K562 (cell line): ENCODE data around the gene PILRA. TPM values are rescaled to one million over a fixed set of nuclear protein-coding genes. Genes with fewer than 3 reads are reported as not detected.
A peak's percentile ranks its signal among the peaks of the same experiment; 100 is the strongest.

Experiments
- CREB1 ChIP-seq, 2 experiments: sonication (generic) in 1 of 2; formaldehyde crosslinking in 1 of 2; IDR thresholded peaks; 2 replicates each; pipeline versions ENCODE4 v1.6.1 to v1.8.0; 2012 to 2022; ENCODE audit warnings: inconsistent platforms in 1 of 2, mild to moderate bottlenecking in 1 of 2, missing genetic modification reagents in 1 of 2, moderate library complexity in 1 of 2
- ETS2 ChIP-seq: IDR thresholded peaks from 2 replicates; pipeline ENCODE4 v1.6.1; 2016; ENCODE audit warnings: borderline replicate concordance, missing genetic modification characterization, mild to moderate bottlenecking, moderate library complexity, missing compliant biosample characterization; ENCODE audit not compliant: poor library complexity, severe bottlenecking
- FOXK1 ChIP-seq: sonication (generic); formaldehyde crosslinking; IDR thresholded peaks from 2 replicates; pipeline ENCODE4 v1.8.0; 2022; ENCODE audit warnings: missing genetic modification reagents, mild to moderate bottlenecking, borderline replicate concordance
- NFATC3 ChIP-seq: fragments of 450-650 bp; IDR thresholded peaks from 2 replicates; pipeline ENCODE4 v1.6.1; 2017; ENCODE audit warnings: mild to moderate bottlenecking
- RREB1 ChIP-seq: fragments of 250-450 bp; sonication (Bioruptor Pico); IDR thresholded peaks from 2 replicates; pipeline ENCODE4 v1.4.0; 2020
- TFAP4 ChIP-seq: sonication (generic); formaldehyde crosslinking; IDR thresholded peaks from 2 replicates; pipeline ENCODE4 v1.8.0; 2022; ENCODE audit warnings: missing genetic modification reagents, mild to moderate bottlenecking, moderate library complexity, borderline replicate concordance
- ZBTB26 ChIP-seq: fragments of 450-650 bp; formaldehyde crosslinking; IDR thresholded peaks from 2 replicates; pipeline ENCODE4 v1.4.0; 2022; ENCODE audit warnings: missing genetic modification characterization
- ZEB2 ChIP-seq: fragments of 450-650 bp; IDR thresholded peaks from 2 replicates; pipeline ENCODE4 v1.6.1; 2016
- ZNF655 ChIP-seq: fragments of 250-450 bp; sonication (Bioruptor Pico); IDR thresholded peaks from 2 replicates; pipeline ENCODE4 v1.5.0; 2021
- polyA plus RNA-seq, 8 experiments: library from polyadenylated mRNA; depleted of rRNA in 4 of 8; stranded (reverse) in 5 of 8; unstranded in 3 of 8; fragments of >200 nt; fragmentation: Nextera tagmentation in 2 of 8; fragmentation: Illumina TruSeq in 1 of 8; extraction: Ambion mirVana in 2 of 8; extraction: Trizol in 1 of 8; gene quantifications; 2 replicates each; pipeline versions ENCODE4 v1.2.1 to v1.2.3, GENCODE V29; 2011 to 2014; ENCODE audit warnings: inconsistent platforms in 1 of 8, missing spikeins in 1 of 8
- total RNA-seq, 7 experiments: library from RNA; depleted of rRNA in 6 of 7; stranded (reverse); fragments of >200 nt in 6 of 7; fragmentation: Illumina TruSeq in 2 of 7; extraction: Trizol in 2 of 7; gene quantifications; 2 replicates each; pipeline versions ENCODE4 v1.2.1 to v1.2.3, GENCODE V29; 2011 to 2021; ENCODE audit warnings: low replicate concordance in 1 of 7
- TF ChIP-seq, protein P1 (sequence below), 2 experiments: IDR thresholded peaks in 1 of 2; conservative IDR thresholded peaks in 1 of 2; 2 replicates each; pipeline ENCODE4 v1.6.1; 2016; ENCODE audit warnings: low read depth in 2 of 2, mild to moderate bottlenecking in 1 of 2, missing compliant biosample characterization in 1 of 2, missing genetic modification characterization in 1 of 2, moderate library complexity in 1 of 2

Gene PILRA
- total and polyA plus RNA-seq, 9 of the 15 experiments (the other 6 are each of a cell fraction or from before 2014, with no cell fraction given): 0.13 to 1.8 (median 0.62) TPM

DNA sequence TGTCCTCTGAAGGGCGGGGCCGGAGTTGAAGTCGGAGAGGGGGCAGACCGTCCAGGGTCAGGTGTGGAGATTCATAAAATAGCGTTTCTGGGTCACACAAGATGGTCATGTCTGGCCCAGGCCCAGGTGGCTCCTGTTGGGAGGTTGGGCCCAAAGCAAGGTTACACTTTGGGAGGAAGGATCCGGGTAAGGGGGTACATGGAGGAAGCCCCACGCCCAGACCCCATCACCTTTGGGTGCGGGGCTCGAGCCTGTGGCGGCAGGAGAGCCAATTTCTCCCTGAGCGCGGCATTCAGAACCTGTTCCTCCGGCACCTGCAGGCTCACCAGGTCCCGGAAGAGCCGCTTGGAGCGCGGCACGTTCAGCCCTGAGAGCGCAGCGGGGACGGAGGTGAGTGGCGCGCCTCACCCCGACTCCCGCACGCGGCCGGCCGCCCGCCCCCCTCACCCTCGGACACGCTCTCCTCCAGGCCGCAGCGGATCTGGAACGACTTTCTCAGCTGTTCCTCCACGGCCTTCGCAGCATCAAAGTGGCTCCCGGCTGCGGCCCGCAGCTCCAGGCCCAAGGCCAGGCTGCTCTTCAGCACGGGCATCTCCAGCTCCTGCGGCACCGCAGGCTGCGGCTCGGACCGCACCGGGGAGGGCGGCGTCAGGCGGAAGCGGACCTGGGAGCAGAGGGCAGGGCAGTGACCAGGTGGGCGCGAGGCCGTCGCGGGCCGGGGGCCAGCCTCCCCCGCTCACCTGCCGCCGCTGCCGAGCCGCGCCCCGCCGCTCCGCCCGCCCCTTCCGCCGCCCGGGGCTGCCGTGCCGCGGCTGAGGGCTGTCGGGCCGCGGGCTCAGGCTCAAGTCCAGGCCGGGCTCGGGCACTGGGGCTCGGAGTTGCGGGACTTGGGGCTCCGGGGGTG, 62.4 kb downstream of the PILRA start (continued):
- TF ChIP-seq FOXK1: no peak
- TF ChIP-seq CREB1 (IDR thresholded peaks at IDR 0.05): 0 out of 2 replicates have a peak, but pooled peaks have one; percentile 48
- no peak for TF ChIP-seq CREB1 (CRISPR knock-in tag; IDR thresholded peaks at IDR 0.05)
- TF ChIP-seq RREB1 (CRISPR knock-in tag): peak; percentile 71; the same call in 1 of the 2 replicates
- TF ChIP-seq ZBTB26 (CRISPR knock-in tag): no peak
- TF ChIP-seq, protein P1, sequence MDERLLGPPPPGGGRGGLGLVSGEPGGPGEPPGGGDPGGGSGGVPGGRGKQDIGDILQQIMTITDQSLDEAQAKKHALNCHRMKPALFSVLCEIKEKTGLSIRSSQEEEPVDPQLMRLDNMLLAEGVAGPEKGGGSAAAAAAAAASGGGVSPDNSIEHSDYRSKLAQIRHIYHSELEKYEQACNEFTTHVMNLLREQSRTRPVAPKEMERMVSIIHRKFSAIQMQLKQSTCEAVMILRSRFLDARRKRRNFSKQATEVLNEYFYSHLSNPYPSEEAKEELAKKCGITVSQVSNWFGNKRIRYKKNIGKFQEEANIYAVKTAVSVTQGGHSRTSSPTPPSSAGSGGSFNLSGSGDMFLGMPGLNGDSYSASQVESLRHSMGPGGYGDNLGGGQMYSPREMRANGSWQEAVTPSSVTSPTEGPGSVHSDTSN (CRISPR knock-in tag; IDR thresholded peaks at IDR 0.05; ENCODE audit: low read depth): no peak
- TF ChIP-seq, protein P1 (tag; conservative IDR thresholded peaks at IDR 0.05; ENCODE audit: low read depth): no peak
- peak; percentile 34; the same call in 1 of the 2 replicates for TF ChIP-seq ZEB2
- no peak for TF ChIP-seq ETS2 (tag)
- no peak for TF ChIP-seq ZNF655
- TF ChIP-seq TFAP4 (CRISPR knock-in tag): peak; percentile 78
- no peak for TF ChIP-seq NFATC3
